ENCODE results near the gene WHAMM.
"Not testable (repeated sequence)": the region's sequence is repeated elsewhere in the genome, so short reads cannot be mapped to it uniquely, and the experiment has no call there.

DNA sequence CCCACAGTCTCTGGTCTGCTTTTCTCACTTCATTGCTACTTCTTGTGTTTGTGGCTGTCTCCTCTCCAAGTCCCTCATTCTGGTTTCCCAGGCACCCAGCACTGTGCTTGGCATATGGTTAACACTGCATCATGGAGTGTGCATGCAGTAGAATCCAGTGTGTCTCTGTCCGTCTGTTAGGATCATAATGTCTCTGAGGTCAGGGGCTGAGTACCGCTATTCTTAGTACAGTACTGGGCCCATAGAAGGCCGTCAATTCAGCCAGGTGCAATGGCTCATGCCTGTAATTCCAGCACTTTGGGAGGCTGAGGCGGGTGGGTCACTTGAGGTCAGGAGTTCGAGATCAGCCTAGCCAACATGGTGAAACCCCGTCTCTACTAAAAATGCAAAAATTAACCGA is 43.2 kb upstream of the WHAMM start:
- not testable (repeated sequence) for TF ChIP-seq POLR2A (IDR thresholded peaks at IDR 0.05; ENCODE audit: low read depth, low read length); RAD21 (IDR thresholded peaks at IDR 0.05; ENCODE audit: low read length); FOS (IDR thresholded peaks at IDR 0.05; ENCODE audit: low read depth, low read length)
- TF ChIP-seq, protein P1, sequence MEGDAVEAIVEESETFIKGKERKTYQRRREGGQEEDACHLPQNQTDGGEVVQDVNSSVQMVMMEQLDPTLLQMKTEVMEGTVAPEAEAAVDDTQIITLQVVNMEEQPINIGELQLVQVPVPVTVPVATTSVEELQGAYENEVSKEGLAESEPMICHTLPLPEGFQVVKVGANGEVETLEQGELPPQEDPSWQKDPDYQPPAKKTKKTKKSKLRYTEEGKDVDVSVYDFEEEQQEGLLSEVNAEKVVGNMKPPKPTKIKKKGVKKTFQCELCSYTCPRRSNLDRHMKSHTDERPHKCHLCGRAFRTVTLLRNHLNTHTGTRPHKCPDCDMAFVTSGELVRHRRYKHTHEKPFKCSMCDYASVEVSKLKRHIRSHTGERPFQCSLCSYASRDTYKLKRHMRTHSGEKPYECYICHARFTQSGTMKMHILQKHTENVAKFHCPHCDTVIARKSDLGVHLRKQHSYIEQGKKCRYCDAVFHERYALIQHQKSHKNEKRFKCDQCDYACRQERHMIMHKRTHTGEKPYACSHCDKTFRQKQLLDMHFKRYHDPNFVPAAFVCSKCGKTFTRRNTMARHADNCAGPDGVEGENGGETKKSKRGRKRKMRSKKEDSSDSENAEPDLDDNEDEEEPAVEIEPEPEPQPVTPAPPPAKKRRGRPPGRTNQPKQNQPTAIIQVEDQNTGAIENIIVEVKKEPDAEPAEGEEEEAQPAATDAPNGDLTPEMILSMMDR (conservative IDR thresholded peaks at IDR 0.05; ENCODE audit: low read depth, low read length): not testable (repeated sequence)
- TF ChIP-seq, protein P2, sequence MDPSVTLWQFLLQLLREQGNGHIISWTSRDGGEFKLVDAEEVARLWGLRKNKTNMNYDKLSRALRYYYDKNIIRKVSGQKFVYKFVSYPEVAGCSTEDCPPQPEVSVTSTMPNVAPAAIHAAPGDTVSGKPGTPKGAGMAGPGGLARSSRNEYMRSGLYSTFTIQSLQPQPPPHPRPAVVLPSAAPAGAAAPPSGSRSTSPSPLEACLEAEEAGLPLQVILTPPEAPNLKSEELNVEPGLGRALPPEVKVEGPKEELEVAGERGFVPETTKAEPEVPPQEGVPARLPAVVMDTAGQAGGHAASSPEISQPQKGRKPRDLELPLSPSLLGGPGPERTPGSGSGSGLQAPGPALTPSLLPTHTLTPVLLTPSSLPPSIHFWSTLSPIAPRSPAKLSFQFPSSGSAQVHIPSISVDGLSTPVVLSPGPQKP (IDR thresholded peaks at IDR 0.05; ENCODE audit: borderline replicate concordance, low read depth, low read length): not testable (repeated sequence)
